Panc1 (cell line): ENCODE data around the gene OSBPL5.

Experiments used
- CTCF ChIP-seq: fragments of 450-650 bp; IDR thresholded peaks from 2 replicates; pipeline ENCODE4 v1.5.1; 2017; ENCODE audit warnings: mild to moderate bottlenecking
- POLR2AphosphoS5 ChIP-seq: IDR thresholded peaks from 2 replicates; pipeline ENCODE4 v1.6.1; 2012; ENCODE audit warnings: mild to moderate bottlenecking, low read depth, low read length, moderate library complexity
- SIN3A ChIP-seq: IDR thresholded peaks from 2 replicates; pipeline ENCODE4 v1.6.1; 2012; ENCODE audit warnings: low read depth, mild to moderate bottlenecking, low read length, moderate library complexity, borderline replicate concordance; ENCODE audit not compliant: insufficient read depth
- TCF7L2 ChIP-seq: IDR thresholded peaks from 2 replicates; pipeline ENCODE4 v1.6.1; 2011; ENCODE audit warnings: mild to moderate bottlenecking, low read depth, low read length, inconsistent platforms
- TF ChIP-seq, protein P1 (sequence below), 2 experiments: IDR thresholded peaks; 2 replicates each; pipeline ENCODE4 v1.6.1; 2011 to 2012; ENCODE audit warnings: low read depth in 2 of 2, control low read depth in 1 of 2, low read length in 1 of 2, mild to moderate bottlenecking in 1 of 2, moderate library complexity in 1 of 2; ENCODE audit not compliant: insufficient read depth in 1 of 2

- TF ChIP-seq CTCF = no peak
- TF ChIP-seq POLR2AphosphoS5 = no peak
- no peak for TF ChIP-seq SIN3A
- TF ChIP-seq, protein P1, sequence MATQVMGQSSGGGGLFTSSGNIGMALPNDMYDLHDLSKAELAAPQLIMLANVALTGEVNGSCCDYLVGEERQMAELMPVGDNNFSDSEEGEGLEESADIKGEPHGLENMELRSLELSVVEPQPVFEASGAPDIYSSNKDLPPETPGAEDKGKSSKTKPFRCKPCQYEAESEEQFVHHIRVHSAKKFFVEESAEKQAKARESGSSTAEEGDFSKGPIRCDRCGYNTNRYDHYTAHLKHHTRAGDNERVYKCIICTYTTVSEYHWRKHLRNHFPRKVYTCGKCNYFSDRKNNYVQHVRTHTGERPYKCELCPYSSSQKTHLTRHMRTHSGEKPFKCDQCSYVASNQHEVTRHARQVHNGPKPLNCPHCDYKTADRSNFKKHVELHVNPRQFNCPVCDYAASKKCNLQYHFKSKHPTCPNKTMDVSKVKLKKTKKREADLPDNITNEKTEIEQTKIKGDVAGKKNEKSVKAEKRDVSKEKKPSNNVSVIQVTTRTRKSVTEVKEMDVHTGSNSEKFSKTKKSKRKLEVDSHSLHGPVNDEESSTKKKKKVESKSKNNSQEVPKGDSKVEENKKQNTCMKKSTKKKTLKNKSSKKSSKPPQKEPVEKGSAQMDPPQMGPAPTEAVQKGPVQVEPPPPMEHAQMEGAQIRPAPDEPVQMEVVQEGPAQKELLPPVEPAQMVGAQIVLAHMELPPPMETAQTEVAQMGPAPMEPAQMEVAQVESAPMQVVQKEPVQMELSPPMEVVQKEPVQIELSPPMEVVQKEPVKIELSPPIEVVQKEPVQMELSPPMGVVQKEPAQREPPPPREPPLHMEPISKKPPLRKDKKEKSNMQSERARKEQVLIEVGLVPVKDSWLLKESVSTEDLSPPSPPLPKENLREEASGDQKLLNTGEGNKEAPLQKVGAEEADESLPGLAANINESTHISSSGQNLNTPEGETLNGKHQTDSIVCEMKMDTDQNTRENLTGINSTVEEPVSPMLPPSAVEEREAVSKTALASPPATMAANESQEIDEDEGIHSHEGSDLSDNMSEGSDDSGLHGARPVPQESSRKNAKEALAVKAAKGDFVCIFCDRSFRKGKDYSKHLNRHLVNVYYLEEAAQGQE (IDR thresholded peaks at IDR 0.05; ENCODE audit: insufficient read depth in 1 of 2, low read depth in 2 of 2, low read length in 1 of 2) = no peak
- no peak for TF ChIP-seq TCF7L2
Observed at GRCh38 chr11:3108183-3108721, 56.9 kb downstream of the OSBPL5 start.
